Head of caudate nucleus (tissue), 42 donors: ENCODE measurements around the gene BCR.
A peak's percentile ranks its signal among the peaks of the same experiment; 100 is the strongest.

Source experiments
- DNase-seq, 42 donors: peaks; one replicate each; pipeline versions ENCODE4 v3.0.0 to v3.0.0-alpha.2; 2020 to 2021; ENCODE audit warnings: mixed read lengths in 7 of 42
- intact Hi-C: fragments of 100-400 bp; cut with DNase I; formaldehyde crosslinking; loops from one replicate; pipeline ENCODE4 v1.15.0; 2022

BCR gene

DNA sequence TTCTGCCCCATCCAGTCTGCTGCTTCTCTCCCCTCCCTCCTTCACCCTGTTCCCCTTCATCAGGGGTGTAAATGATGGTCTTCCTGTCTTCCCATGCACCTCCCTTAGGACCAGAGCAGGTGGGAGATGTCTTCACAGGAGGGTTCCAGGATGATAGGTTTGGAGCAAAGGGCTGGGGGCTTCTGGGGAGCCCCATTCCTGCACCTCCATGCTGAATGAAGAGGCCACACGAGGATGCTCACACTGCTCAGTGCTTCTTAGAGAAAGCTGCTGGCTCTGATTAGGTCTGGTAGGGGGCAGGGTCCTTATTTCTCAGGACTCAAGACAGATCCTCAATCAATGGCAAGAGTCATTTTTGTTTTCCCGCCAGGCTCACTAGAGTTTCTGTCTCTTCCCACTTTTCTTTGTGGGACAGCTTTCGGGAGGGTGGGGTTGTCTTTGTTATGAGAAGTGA, 41.1 kb downstream of the BCR start:
- intact Hi-C loops, result no loop called here
- no peak for DNase-seq

DNA sequence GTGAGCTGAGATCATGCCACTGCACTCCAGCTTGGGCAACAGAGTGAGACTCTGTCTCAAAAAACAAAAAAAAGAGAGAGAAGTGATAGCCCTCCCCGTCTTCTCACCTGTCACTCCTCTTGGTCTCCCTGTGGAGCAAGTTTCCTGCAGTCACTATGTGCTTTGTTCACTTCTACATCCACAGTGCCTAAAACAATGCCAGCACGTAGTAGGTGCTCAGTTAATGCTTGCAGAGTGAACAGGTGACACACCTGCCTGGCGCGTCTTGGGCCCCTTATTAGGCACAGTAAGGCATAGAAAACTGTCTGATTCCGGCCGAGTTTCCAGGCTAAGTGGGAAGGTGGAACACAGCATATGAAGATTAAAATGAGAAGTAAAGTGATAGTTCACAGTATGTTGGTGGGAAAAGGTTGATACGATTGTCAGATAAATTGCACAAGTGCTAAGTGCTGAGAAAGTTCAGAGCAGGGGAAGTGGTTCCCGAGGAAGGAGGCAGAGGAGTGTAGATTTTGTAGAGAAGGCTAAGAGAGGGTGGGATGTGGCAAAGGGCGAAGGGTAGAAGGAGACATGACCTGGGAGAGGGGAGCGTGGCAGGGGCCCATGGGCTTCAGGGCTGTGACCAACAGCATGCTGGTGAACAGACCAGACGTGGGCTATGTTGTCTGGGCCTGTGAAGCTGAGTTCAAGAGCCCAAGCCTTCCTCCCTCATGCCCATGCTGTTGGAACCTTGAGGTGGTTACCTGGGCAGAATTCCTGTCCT, 41.9 kb downstream of the BCR start:
- DNase-seq, result no peak
- intact Hi-C loops, result no loop called here

DNA sequence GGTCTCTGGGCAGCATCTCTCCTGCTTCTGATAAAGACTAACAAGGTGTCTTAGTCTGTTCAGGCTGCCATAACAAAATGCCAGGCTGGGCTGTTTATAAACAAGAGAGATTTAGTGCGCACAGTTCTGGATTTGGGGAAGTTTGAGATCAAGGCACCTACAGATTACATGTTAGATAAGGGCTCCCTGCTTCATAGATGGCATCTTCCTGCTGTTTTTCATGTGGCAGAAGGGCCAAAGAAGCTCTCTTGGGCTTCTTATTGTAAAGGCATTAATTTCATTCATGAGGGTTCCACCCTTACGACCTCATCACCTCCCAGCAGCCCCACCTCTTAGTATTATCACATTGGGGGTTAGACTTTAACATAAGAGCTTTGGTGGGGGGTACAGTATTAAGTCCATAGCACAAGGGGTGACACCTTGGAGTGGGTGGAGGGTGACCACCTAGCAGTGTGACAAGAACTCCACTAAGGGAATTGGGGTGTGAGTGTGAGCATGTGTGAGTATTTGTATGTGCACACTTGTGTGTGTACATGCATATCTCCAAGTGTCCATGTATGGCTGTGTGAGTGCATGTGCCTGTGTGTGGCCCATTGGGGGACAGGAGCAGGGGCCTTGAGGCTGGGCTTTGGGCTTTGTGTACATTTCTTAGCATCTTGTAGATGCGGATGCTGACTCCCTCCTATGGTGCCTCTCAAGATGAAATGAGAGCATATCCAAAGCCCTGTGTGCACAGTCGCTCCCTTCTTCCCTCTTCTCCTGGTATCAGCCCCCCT, 42.7 kb downstream of the BCR start:
- intact Hi-C loops, result no loop called here
- DNase-seq, result no peak

DNA sequence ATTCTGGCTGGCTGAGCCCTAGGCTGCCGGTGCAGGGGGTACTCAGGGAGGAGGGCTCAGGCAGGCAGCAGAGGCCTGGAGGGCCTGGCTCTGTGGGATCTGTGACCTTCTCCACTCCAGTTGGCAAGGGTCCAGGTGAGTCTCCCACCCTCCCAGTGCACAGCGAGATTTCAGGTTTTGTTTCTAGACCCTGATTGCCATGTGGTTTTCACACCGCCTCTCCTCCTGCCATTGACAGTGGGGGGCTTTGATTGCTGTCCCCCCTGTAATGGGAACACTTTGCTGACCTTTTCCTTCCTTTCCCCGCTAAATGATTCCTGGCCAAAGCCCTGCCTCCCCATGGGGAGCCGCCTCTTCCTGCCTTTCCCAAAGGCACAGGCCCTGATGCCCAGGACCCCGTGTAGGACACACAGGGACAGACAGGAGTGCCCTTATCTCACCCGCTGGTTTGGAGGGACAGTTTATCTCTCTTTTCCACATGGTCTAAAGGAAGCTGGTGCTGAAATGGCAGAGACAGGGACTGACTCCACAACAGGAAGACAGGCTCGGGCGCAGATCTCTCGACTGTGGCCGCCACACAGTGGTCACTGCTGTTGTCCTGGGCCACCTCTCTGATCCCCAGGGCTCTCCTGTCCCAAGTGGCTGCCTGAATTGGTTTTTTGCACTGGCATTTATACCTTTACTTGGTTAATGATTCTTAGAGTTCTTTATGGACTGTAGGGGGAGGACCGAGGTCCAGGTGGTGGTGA, 43.4 kb downstream of the BCR start:
- intact Hi-C loops, result no loop called here
- no peak for DNase-seq

DNA sequence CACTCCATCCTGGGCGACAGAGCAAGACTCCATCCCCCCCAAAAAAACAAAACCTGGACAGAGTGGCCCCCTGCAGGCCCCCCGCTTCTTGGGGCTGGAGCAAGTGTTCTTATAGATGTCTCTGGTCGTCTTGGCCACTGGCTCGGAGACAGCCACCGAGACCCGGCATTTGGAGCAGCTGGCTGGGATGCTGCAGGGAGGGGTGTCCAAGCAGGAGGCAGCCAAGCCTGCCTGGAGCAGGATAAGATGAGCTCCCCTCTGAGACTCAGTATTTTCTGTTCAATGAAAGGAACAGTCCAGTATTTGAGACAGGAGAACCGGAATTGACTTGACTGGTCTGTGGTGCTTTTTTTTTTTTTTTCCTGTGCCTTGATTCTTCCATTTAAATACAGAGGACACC, 44.5 kb downstream of the BCR start:
- DNase-seq, result no peak
- intact Hi-C loops, result no loop called here

DNA sequence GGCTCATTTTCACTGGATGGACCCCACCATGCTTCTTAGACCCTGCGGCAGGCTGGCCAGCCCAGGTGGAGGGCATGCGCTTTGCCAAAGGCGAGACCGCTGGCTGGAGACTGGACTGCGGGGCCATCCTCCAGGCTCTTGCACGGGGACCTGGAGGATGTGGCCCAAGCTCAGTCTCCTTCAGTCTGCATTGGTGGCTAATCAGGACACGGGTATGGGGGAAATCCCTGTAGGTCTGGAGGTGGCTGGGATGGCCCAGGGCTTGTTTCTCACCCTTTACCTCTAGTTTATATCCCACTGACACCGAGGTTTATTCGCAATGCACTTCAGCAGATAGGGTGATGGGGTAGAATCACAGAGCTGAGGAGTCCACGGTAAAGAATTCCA, 45.0 kb downstream of the BCR start:
- intact Hi-C loops, result no loop called here

GRCh38 chr22:23225724-23226496, 45.6 kb downstream of the BCR start:
- intact Hi-C loops, result no loop called here
- DNase-seq, result peak in 2 of 42 donors; percentile 36 to 51

More for the DNA sequence above, 45.0 kb downstream of the BCR start:
- no peak for DNase-seq

GRCh38 chr22:23226497-23226850, 46.2 kb downstream of the BCR start:
- intact Hi-C loops, result no loop called here
- no peak for DNase-seq

DNA sequence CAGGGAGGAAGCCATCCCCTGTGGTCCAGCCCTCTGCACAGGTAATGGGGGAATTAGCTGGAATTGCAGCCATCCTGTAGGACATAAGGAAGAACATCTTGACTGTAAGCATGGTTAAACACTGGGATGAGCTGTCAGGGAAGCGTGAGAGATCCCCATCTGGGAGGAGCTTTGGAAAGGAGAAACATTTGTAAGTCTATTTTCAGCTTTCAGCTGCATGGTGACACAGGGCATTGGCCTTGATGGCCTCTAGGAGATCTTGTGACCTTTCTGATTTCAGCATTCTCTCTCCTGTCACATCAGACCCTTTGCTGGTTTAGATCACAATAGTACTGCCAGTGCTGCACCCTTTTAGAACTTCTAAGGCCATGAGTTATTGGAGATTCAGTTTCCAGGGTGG, 47.1 kb downstream of the BCR start:
- no peak for DNase-seq
- intact Hi-C loops, result no loop called here

GRCh38 chr22:23228503-23228902, 48.2 kb downstream of the BCR start:
- no peak for DNase-seq

DNA sequence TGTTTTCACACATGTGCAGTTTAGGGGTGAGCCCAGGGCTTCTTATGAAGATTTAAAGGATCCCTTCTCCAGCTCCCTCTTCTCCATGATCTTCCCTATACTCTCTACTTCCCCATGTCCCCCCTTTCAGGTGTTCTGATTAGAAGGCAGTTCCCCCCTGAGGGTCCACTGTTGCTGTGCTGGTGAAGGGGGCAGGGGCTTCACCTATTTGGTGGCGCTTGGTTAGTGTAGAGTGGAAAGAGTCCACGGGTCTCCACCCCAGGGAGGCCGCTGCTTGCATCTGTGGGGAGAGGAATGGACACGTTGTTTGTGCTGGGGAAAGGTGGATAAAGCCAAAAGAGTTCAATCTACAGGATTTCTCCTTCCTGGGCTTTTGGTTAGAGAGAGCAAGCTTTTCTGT, 49.3 kb downstream of the BCR start:
- DNase-seq, result no peak
- intact Hi-C loops, result no loop called here

More at GRCh38 chr22:23228503-23228902, 48.2 kb downstream of the BCR start:
- intact Hi-C loops, result no loop called here

DNA sequence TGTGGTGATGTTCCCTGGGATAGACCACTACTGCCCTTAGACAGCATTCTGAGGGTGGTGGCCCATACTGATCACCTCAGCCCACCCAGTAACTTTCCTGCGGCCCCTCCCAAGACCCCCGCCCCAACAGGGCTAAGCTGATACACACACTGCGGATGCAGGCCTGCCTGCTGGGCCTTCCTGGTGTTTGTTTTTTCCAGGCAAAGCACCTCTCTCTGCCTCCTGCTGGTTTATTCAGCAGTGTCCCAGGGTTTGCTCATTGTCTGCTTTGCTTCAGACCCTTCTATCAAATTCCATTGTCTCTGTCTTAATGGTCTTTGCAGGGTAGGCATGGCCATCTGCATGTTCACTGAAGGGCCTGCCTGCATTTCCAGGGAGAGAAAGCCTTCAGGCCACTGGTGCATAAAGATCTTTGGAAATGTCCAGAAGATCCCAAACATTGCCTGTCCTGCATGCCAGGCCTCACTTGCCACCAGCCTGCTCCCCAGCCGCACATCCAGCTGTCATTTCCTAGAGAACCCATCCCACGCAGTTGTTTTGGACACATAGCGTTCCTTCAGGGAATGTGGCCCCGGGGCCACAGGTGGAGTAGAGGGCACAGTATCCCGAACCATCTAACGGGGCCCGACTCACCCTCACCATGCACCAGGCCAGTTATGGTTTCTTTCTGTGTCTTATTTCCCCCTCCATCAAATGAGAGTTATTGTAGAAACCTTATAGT, 50.2 kb downstream of the BCR start:
- intact Hi-C loops, result no loop called here
- no peak for DNase-seq

DNA sequence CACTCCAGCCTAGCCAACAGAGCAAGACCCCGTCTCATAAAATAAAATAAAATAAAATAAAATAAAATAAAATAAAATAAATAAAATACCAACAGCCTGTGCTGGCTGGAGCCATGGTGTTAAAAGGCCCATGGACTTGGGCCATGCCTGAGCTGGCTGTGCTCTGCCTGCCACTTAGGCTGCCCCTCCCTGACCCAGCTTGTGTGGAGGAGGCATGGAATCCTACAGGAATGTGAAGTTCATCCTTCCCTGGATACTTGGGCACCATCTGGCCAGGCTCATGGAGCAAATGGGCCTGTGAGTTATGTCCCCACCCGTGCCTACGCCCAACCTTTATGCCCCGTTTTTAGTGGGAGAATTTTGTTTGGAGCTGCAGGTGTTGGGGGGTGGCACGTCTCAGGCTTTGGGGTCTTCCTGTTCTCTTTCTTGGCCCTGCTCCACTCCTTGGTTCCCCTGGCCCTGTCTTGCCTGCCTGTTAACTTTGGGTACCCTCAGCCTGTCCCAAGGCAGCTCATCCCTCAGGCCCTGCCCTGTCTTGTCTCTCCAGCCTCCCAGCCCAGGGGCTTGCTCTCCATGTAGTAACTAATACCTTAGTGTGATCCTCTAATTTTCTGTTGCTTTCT, 51.3 kb downstream of the BCR start:
- intact Hi-C loops, result no loop called here
- DNase-seq, result no peak

GRCh38 chr22:23232094-23232905, 52.0 kb downstream of the BCR start:
- intact Hi-C loops, result no loop called here
- peak in 5 of 42 donors; percentile 43 to 63 (median 47) for DNase-seq

GRCh38 chr22:23233084-23233531, 52.8 kb downstream of the BCR start:
- intact Hi-C loops, result no loop called here

DNA sequence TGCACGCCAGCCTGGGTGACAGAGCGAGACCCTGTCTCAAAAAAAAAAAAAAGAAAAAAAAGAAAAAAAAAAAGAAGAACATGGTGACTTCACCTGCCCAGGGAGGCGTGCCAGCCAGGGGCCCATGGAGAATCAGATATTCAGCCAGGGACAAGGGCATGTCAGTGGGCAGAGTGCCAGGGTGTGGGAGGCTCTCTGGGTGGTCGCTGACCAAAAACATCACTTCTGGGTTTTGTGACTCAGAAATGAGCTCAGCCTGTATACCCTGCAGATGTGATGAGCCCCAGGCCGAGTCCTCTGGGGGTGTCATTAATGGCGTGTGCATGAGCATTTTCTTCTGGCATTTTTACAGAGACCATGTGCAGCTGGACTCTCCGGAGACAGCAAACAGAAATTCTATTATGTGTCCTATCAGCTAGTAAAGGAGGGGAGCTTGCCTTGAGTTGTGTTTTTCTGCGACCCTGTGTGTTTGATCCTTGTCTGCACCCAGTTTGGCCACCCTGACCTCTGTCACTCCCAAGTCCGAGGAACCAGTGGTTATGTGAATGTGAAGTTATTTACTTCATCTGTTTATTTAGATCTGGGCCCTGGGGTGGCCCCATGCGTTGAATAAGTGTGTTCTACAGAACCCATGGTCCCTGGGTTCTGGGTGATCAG, 53.6 kb downstream of the BCR start:
- no peak for DNase-seq
- intact Hi-C loops, result no loop called here

More at GRCh38 chr22:23233084-23233531, 52.8 kb downstream of the BCR start:
- DNase-seq, result peak in 1 of 42 donors; percentile 22
